H1 (cell line): Measurements from ENCODE around the gene RAB44. TPM values are rescaled to one million over a fixed set of nuclear protein-coding genes. Genes with fewer than 3 reads are reported as not detected.

Experiments used
- CTCF ChIA-PET: fragments of 300-600 bp; sonication (Branson Sonifier 250); formaldehyde crosslinking; loops from one replicate; lab custom pipeline; 2021; ENCODE audit not compliant: partially characterized antibody; lab: Charles Lee
- POLR2A ChIA-PET: fragments of 300-600 bp; sonication (Branson Sonifier 250); formaldehyde crosslinking; loops from one replicate; lab custom pipeline; 2021; ENCODE audit warnings: inconsistent platforms; ENCODE audit not compliant: partially characterized antibody; lab: Charles Lee
- DNase-seq, 2 experiments: peaks; one replicate each; pipeline versions ENCODE4 v3.0.0 to v3.0.0-alpha.2; 2010 to 2022; ENCODE audit warnings: low spot score in 2 of 2, low read depth in 1 of 2, mixed read lengths in 1 of 2
- FAIRE-seq: peaks from 2 replicates; lab custom pipeline; 2011; peaks lifted over from hg19 to GRCh38; lab: Jason Lieb, UNC
- H2AFZ ChIP-seq: 2 replicates; pipeline ENCODE4 v1.8.1; 2012; ENCODE audit warnings: low read length, inconsistent platforms
- H2AK5ac ChIP-seq: 2 replicates; pipeline ENCODE4 v1.6.1; 2013; ENCODE audit warnings: low read depth, low read length
- H2BK120ac ChIP-seq: replicated peaks from 2 replicates; pipeline ENCODE3; 2013; ENCODE audit warnings: low read depth, low read length, inconsistent platforms
- H2BK12ac ChIP-seq: 2 replicates; pipeline ENCODE4 v1.6.1; 2013; ENCODE audit warnings: low read depth, low read length
- H2BK15ac ChIP-seq: 2 replicates; pipeline ENCODE4 v1.6.1; 2013; ENCODE audit warnings: low read length
- H2BK20ac ChIP-seq: 2 replicates; pipeline ENCODE4 v1.6.1; 2013; ENCODE audit warnings: low read length
- H2BK5ac ChIP-seq: 2 replicates; pipeline ENCODE4 v1.6.1; 2013; ENCODE audit warnings: low read depth, low read length
- H3K14ac ChIP-seq: 2 replicates; pipeline ENCODE4 v1.6.1; 2013; ENCODE audit warnings: inconsistent platforms; ENCODE audit not compliant: insufficient read length
- H3K18ac ChIP-seq: 2 replicates; pipeline ENCODE4 v1.6.1; 2013; ENCODE audit warnings: low read length; ENCODE audit errors: extremely low read depth
- H3K23ac ChIP-seq: 2 replicates; pipeline ENCODE4 v1.6.1; 2013; ENCODE audit warnings: inconsistent platforms; ENCODE audit not compliant: insufficient read length
- H3K23me2 ChIP-seq: 2 replicates; pipeline ENCODE4 v1.6.1; 2013; ENCODE audit warnings: low read depth, low read length
- H3K27ac ChIP-seq: 2 replicates; pipeline ENCODE4 v1.6.1; 2011; ENCODE audit warnings: low read depth, low read length, inconsistent platforms
- H3K27me3 ChIP-seq, 4 experiments: replicated peaks in 1 of 4; 1 replicate in 1 of 4; 2 replicates in 3 of 4; pipeline versions ENCODE4 v1.6.1 to v1.8.1; 2011 to 2013; ENCODE audit warnings: low read length in 3 of 4, mild to moderate bottlenecking in 3 of 4, inconsistent platforms in 2 of 4, mixed read lengths in 2 of 4, moderate library complexity in 1 of 4; ENCODE audit not compliant: control insufficient read depth in 3 of 4, insufficient read depth in 3 of 4; ENCODE audit errors: extremely low read depth in 1 of 4
- H3K36me3 ChIP-seq, 4 experiments: 2 replicates each; pipeline versions ENCODE4 v1.6.1 to v1.8.1; 2011 to 2013; ENCODE audit warnings: mild to moderate bottlenecking in 4 of 4, low read length in 3 of 4, moderate library complexity in 2 of 4, control low read depth in 1 of 4, inconsistent platforms in 1 of 4; ENCODE audit not compliant: insufficient read depth in 4 of 4, control insufficient read depth in 2 of 4
- H3K4ac ChIP-seq: replicated peaks from 2 replicates; pipeline ENCODE3; 2013; ENCODE audit warnings: low read length, low read depth, mixed read lengths, inconsistent platforms; ENCODE audit not compliant: insufficient read length
- H3K4me1 ChIP-seq, 4 experiments: replicated peaks in 1 of 4; 1 replicate in 1 of 4; 2 replicates in 3 of 4; pipeline versions ENCODE4 v1.6.1 to v1.8.1; 2011 to 2013; ENCODE audit warnings: low read length in 3 of 4, inconsistent platforms in 2 of 4, mixed read lengths in 1 of 4; ENCODE audit not compliant: insufficient read depth in 4 of 4, control insufficient read depth in 3 of 4
- H3K4me2 ChIP-seq, 2 experiments: 2 replicates each; pipeline versions ENCODE4 v1.6.1 to v1.8.1; 2011 to 2013; ENCODE audit warnings: low read depth in 2 of 2, low read length in 2 of 2, control low read depth in 1 of 2, inconsistent platforms in 1 of 2, mild to moderate bottlenecking in 1 of 2; ENCODE audit not compliant: insufficient read depth in 1 of 2
- H3K4me3 ChIP-seq, 4 experiments: fragments of 200-600, 300-600 bp in 1 of 4; sonication (generic), shearing (Covaris generic), sonication (Bioruptor Twin) in 1 of 4; 2 replicates each; pipeline versions ENCODE4 v1.5.1 to v1.8.1; 2011 to 2016; ENCODE audit warnings: low read length in 4 of 4, low read depth in 3 of 4, control low read depth in 2 of 4, inconsistent platforms in 2 of 4, mild to moderate bottlenecking in 2 of 4, mixed read lengths in 1 of 4, moderate library complexity in 1 of 4; ENCODE audit not compliant: insufficient read depth in 2 of 4; ENCODE audit errors: extremely low read depth in 1 of 4
- H3K56ac ChIP-seq: replicated peaks from 2 replicates; pipeline ENCODE3; 2013; ENCODE audit warnings: low read depth, mild to moderate bottlenecking, mixed read lengths, low read length, inconsistent platforms; ENCODE audit not compliant: insufficient read length
- H3K79me1 ChIP-seq: 2 replicates; pipeline ENCODE4 v1.6.1; 2013; ENCODE audit warnings: low read depth, low read length, control low read depth
- H3K79me2 ChIP-seq, 2 experiments: 2 replicates each; pipeline versions ENCODE4 v1.6.1 to v1.8.1; 2012 to 2013; ENCODE audit warnings: low read length in 2 of 2, mild to moderate bottlenecking in 2 of 2, inconsistent platforms in 1 of 2; ENCODE audit not compliant: insufficient read depth in 2 of 2, control insufficient read depth in 1 of 2
- H3K9ac ChIP-seq, 4 experiments: replicated peaks in 1 of 4; 1 replicate in 1 of 4; 2 replicates in 3 of 4; pipeline versions ENCODE4 v1.6.1 to v1.8.1; 2011 to 2013; ENCODE audit warnings: low read depth in 3 of 4, low read length in 3 of 4, control low read depth in 2 of 4, mild to moderate bottlenecking in 2 of 4, moderate library complexity in 2 of 4, inconsistent platforms in 1 of 4; ENCODE audit errors: extremely low read depth in 1 of 4
- H3K9me3 ChIP-seq, 2 experiments: 2 replicates each; pipeline versions ENCODE4 v1.6.1 to v1.8.1; 2012 to 2013; ENCODE audit warnings: mild to moderate bottlenecking in 2 of 2, moderate library complexity in 2 of 2, control low read depth in 1 of 2, inconsistent platforms in 1 of 2, low read depth in 1 of 2, low read length in 1 of 2, mixed read lengths in 1 of 2; ENCODE audit not compliant: insufficient read depth in 2 of 2
- H4K20me1 ChIP-seq, 2 experiments: replicated peaks in 1 of 2; 2 replicates each; pipeline versions ENCODE3 to v1.8.1; 2011 to 2013; ENCODE audit warnings: inconsistent platforms in 2 of 2, low read length in 2 of 2, mild to moderate bottlenecking in 1 of 2; ENCODE audit not compliant: insufficient read depth in 2 of 2, control insufficient read depth in 1 of 2
- H4K5ac ChIP-seq: 2 replicates; pipeline ENCODE4 v1.6.1; 2013; ENCODE audit warnings: low read length, low read depth, mixed read lengths, inconsistent platforms; ENCODE audit not compliant: insufficient read length
- H4K8ac ChIP-seq: 2 replicates; pipeline ENCODE4 v1.8.0; 2013; ENCODE audit warnings: mild to moderate bottlenecking, moderate library complexity, low read length, inconsistent platforms; ENCODE audit not compliant: insufficient read depth; ENCODE audit errors: extremely low read depth
- H4K91ac ChIP-seq: replicated peaks from 2 replicates; pipeline ENCODE3; 2013; ENCODE audit warnings: low read length, mixed read lengths, inconsistent platforms; ENCODE audit not compliant: insufficient read length
- BACH1 ChIP-seq: IDR thresholded peaks from 2 replicates; pipeline ENCODE4 v1.6.1; 2012; ENCODE audit warnings: low read length, improper control_type of control experiment
- CBX5 ChIP-seq: fragments of 300-800, 300-1000 bp; sonication (generic); IDR thresholded peaks from 2 replicates; pipeline ENCODE4 v1.7.1; 2016; ENCODE audit warnings: antibody characterized with exemption, low read length, low read depth
- CEBPB ChIP-seq: IDR thresholded peaks from 2 replicates; pipeline ENCODE4 v1.6.1; 2012; ENCODE audit warnings: low read depth, low read length
- CHD2 ChIP-seq: IDR thresholded peaks from 2 replicates; pipeline ENCODE4 v1.6.1; 2012; ENCODE audit warnings: low read length, improper control_type of control experiment
- FOSL1 ChIP-seq: IDR thresholded peaks from 2 replicates; pipeline ENCODE4 v1.6.1; 2011; ENCODE audit warnings: mild to moderate bottlenecking, low read depth, low read length, moderate library complexity; ENCODE audit not compliant: insufficient read depth
- HDAC6 ChIP-seq: IDR thresholded peaks from one replicate; pipeline ENCODE4 v1.7.1; 2012; ENCODE audit warnings: low read depth, mild to moderate bottlenecking, inconsistent platforms, low read length, moderate library complexity
- KDM1A ChIP-seq: fragments of 200-600, 300-600 bp; sonication (generic); IDR thresholded peaks from 2 replicates; pipeline ENCODE4 v1.7.1; 2016; ENCODE audit warnings: mild to moderate bottlenecking, low read length, borderline replicate concordance
- KDM5A ChIP-seq: fragments of 200-600 bp; IDR thresholded peaks from 2 replicates; pipeline ENCODE4 v1.7.1; 2012; ENCODE audit warnings: mild to moderate bottlenecking, low read length, inconsistent platforms, mixed read lengths
- RFX5 ChIP-seq: IDR thresholded peaks from 2 replicates; pipeline ENCODE4 v1.6.1; 2011; ENCODE audit warnings: low read depth, low read length, improper control_type of control experiment, borderline replicate concordance
- RNF2 ChIP-seq: fragments of 200-900, 300-1000 bp; sonication (generic); IDR thresholded peaks from 2 replicates; pipeline ENCODE4 v1.7.1; 2016; ENCODE audit warnings: borderline replicate concordance, low read depth, mild to moderate bottlenecking, antibody characterized with exemption, low read length; ENCODE audit not compliant: poor library complexity, severe bottlenecking; ENCODE audit errors: missing control alignments
- SIX5 ChIP-seq: IDR thresholded peaks from 2 replicates; pipeline ENCODE4 v1.6.1; 2011; ENCODE audit warnings: mild to moderate bottlenecking, low read depth, low read length
- SP1 ChIP-seq: IDR thresholded peaks from 2 replicates; pipeline ENCODE4 v1.6.1; 2011; ENCODE audit warnings: low read depth, low read length
- ZNF274 ChIP-seq: IDR thresholded peaks from 2 replicates; pipeline ENCODE4 v1.7.0; 2012; ENCODE audit warnings: low read length, borderline replicate concordance; ENCODE audit errors: extremely low read depth
- WGBS, 2 experiments: shearing (Covaris generic) in 1 of 2; methylation state at CpG; one replicate each; pipeline versions ENCODE4 v1.1.6 to v1.1.7; 2013 to 2015; ENCODE audit warnings: low lambda C conversion rate in 2 of 2, mixed read lengths in 2 of 2, inconsistent platforms in 1 of 2, low coverage in 1 of 2, missing lambda C conversion rate in 1 of 2; ENCODE audit not compliant: insufficient replicate concordance in 2 of 2, insufficient coverage in 1 of 2, insufficient read length in 1 of 2; ENCODE audit errors: extremely low coverage in 1 of 2, missing lambda C conversion rate in 1 of 2; 5-methylcytosine and 5-hydroxymethylcytosine counted together
- polyA plus RNA-seq, 7 experiments: library from polyadenylated mRNA; depleted of rRNA in 3 of 7; stranded (reverse) in 5 of 7; unstranded in 2 of 7; fragments of >200 nt in 5 of 7; fragments of 200-250 nt in 2 of 7; gene quantifications; 1 replicate in 5 of 7; 2 replicates in 1 of 7; 4 replicates in 1 of 7; pipeline versions ENCODE4 v1.2.1 to v1.2.3, GENCODE V29; 2011 to 2013; ENCODE audit warnings: missing spikeins in 2 of 7, mixed read lengths in 2 of 7
- total RNA-seq: library from RNA; stranded (reverse); fragmentation: NEBNext Ultra II Directional; extraction: Animal tissue kit (Norgen Biotek cat#: 25700); gene quantifications from 2 replicates; pipeline ENCODE4 v1.2.1, GENCODE V29; 2021
- TF ChIP-seq, protein P1 (sequence below): IDR thresholded peaks from 2 replicates; pipeline ENCODE4 v1.6.1; 2011; ENCODE audit warnings: low read length, improper control_type of control experiment

Gene RAB44
- total and polyA plus RNA-seq, 2 of the 8 experiments (the other 6 are each of a cell fraction or from before 2014, with no cell fraction given), result 0.02 TPM; not detected in 1

DNA sequence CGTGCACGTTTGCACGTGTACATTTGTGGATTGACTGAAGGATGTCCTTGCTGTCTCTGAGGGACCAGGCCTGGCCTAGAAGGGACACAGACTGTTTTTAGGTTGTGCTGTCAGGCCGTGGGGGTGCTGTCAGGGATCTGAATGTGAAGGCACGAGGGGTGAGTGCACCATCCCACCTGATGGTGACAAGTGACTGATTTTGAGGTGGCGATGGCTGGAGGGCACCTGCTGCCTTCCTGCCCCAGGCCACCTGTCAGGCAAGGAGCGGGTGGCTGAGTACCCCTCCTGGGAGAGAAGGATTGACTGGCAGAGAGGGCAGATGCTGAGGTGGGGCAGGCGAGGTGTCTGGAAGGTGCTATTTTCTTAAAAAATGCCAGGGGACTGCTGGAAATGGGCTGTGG, 1.2 kb downstream of the RAB44 start:
- H3K9me3 ChIP-seq, result no peaks in the 10 kb centered on the region
- no peak for DNase-seq
- H2BK15ac ChIP-seq, result no peak overlapping the region
- no peak overlapping the region for H2AFZ ChIP-seq
- FAIRE-seq, result no peak
- H3K9ac ChIP-seq, result no peak overlapping the region
- 82% methylated on average over 8 of the region's 8 CpGs; no CpG with 5 or more reads in 1 of the 2 experiments for whole genome bisulfite sequencing, 2 experiments
- no peaks in the 10 kb centered on the region for H3K23me2 ChIP-seq
- no peak overlapping the region for H3K23ac ChIP-seq
- no peak overlapping the region for H3K14ac ChIP-seq
- H2AK5ac ChIP-seq, result no peak overlapping the region
- H3K4me3 ChIP-seq, result no peak overlapping the region
- no peak overlapping the region for H2BK120ac ChIP-seq
- H3K4me2 ChIP-seq, result no peak overlapping the region
- H2BK20ac ChIP-seq, result no peak overlapping the region
- H3K18ac ChIP-seq, result no peak overlapping the region
- no peak overlapping the region for H4K5ac ChIP-seq
- H3K79me1 ChIP-seq, result no peaks in the 10 kb centered on the region
- H4K8ac ChIP-seq, result peak overlapping the region; percentile 71; the same call in 1 of the 2 replicates
- no peak overlapping the region for H3K4ac ChIP-seq
- no peaks in the 10 kb centered on the region for H3K36me3 ChIP-seq
- ChIA-PET CTCF (interaction anchor here (2.0 to 2.1 kb wide), 3 partner anchors 26 to 80 kb away, joined by 4 to 7 read pairs (median 7); no protein-coding TSS in a partner anchor), POLR2A (interaction anchor here (0.9 to 1.4 kb wide), 2 partner anchors 92 to 101 kb away, joined by 3 to 4 read pairs; no protein-coding TSS in a partner anchor)
- H2BK12ac ChIP-seq, result no peak overlapping the region
- H3K27ac ChIP-seq, result no peak overlapping the region
- peaks cover 0 to 3% of the 10 kb centered on the region in 2 experiments for H4K20me1 ChIP-seq
- no peaks in the 10 kb centered on the region for H3K27me3 ChIP-seq
- no peak overlapping the region for H3K56ac ChIP-seq
- H3K4me1 ChIP-seq, result no peaks in the 10 kb centered on the region
- no peak overlapping the region; the same call in 1 of the 2 replicates for H2BK5ac ChIP-seq
- no peaks in the 10 kb centered on the region for H3K79me2 ChIP-seq
- H4K91ac ChIP-seq, result no peak overlapping the region
- TF ChIP-seq KDM5A, result no peak
- TF ChIP-seq CHD2, result no peak
- TF ChIP-seq ZNF274, result no peak
- TF ChIP-seq, protein P1, sequence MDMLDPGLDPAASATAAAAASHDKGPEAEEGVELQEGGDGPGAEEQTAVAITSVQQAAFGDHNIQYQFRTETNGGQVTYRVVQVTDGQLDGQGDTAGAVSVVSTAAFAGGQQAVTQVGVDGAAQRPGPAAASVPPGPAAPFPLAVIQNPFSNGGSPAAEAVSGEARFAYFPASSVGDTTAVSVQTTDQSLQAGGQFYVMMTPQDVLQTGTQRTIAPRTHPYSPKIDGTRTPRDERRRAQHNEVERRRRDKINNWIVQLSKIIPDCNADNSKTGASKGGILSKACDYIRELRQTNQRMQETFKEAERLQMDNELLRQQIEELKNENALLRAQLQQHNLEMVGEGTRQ, result no peak
- no peak for TF ChIP-seq CEBPB
- TF ChIP-seq BACH1, result no peak
- TF ChIP-seq KDM1A, result no peak
- no peak for TF ChIP-seq RFX5
- TF ChIP-seq FOSL1, result no peak
- no peak for TF ChIP-seq RNF2
- TF ChIP-seq SP1, result no peak
- TF ChIP-seq HDAC6, result no peak
- TF ChIP-seq SIX5, result no peak
- TF ChIP-seq CBX5, result no peak
